HG02884 (cell line): ENCODE data around the gene TNFRSF1A.
"Not testable (repeated sequence)": the region's sequence is repeated elsewhere in the genome, so short reads cannot be mapped to it uniquely, and the experiment has no call there.

Source experiments
- ATAC-seq: cut with Tn5 transposase; IDR thresholded peaks from one replicate; pipeline ENCODE4 v1.9.1; 2021; ENCODE audit warnings: mild to moderate bottlenecking, moderate library complexity; ENCODE audit not compliant: unreplicated experiment

TNFRSF1A gene

DNA sequence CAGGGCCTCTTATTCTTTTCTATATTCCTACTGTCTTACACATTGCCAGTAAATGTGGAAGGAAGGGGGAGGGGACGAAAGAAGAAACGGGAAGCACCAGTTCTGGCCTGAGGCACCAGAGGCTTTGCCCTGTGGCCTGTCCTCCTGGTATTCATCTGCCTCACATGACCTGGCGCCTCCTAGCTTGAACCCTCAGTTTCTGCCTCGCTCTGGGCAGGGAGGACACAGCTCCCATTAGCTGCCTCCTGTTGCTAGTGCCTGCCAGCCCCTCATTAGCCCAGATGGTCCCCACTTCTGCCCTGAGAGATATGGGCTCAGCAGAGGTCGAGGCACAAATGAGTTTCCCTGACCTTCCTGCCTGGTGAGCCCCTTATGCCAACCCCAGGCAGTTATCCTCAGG is 34.3 kb downstream of the TNFRSF1A start:
- no peak for ATAC-seq

DNA sequence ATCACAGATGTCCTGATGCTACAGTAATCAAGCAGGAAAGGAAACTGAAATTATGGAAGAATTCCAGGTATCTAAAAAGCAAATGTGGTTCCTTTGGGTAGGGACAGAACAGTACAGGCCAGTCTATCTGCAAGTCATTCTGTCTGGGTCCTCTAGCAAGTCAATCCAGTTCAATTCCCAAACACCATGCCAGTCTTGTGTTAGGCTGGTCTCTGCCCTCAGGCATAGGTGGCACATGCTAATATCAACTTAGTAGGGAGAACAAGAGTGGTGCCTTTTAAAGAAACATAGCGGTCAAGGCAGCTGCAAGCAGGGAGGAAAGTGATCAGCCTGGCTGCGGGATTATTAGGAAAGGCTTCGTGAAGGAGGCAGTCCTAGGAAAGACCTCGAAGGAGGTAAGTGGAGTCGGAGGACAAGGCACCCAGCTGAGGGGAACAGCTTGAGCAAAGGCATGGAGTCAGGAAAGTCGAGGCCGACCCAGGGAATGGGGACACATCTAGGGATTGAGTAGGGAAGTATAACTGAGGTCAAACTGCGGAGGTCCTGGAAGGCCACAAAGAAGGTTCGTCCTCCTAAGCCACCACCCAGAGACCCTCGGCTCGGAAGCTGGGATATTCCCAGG is 35.2 kb downstream of the TNFRSF1A start:
- no peak for ATAC-seq

DNA sequence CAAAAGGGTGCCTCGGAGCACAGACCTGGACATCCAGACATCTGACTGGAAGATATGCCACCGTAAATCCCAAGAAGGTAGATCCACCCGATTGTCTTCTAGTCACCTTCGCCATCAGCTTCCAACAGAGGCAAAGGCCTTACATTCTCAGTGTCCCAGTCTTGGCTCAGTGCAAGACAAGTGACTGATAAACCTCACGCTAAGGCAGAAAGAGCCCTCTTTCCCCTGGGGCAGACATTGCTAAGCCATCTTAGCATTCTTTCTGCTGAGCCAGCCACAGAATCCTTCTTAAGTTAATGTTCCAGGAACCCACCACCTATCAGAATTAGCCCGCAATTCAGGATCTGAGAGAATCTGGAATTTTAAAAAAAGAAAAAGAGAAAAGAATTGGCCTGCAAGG is 35.7 kb downstream of the TNFRSF1A start:
- no peak for ATAC-seq

DNA sequence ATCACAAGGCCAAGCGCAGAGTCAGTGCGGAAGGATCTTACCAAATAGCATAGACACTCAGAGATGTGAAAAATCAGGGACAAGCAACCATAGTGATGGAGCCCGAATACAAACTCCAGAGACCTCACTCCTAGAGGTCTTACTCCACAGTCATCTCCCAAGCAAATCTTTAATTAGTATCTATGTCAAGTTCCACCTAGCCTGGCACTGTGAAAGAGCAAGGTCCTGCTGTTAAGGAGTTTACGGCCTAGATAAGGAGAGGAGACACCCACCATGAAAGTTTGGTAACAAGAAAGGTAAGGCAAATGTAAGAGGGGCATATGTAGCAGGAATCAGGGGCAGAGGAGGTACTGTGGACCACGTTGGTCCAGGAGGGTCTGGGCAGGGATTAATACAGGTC is 38.8 kb downstream of the TNFRSF1A start:
- ATAC-seq: no peak

DNA sequence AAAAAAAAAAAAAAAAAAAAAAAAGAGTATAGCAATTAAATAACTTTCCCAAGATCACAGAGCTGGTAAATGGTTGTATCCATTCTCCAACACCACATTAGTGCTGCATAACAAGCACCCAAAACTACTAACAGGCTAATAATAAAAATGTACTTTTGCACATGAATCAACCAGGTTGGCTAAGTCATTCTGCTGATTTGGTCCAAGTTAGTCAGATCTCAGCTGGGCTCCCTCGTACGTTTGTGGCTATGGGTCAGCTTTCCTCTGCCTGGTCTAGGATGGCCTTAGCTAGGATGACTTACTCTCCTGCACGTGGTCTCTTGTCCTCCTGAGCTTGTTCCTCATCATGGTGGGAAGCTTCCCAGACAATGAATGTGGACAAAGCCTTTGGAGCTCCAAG is 39.3 kb downstream of the TNFRSF1A start:
- no peak for ATAC-seq

DNA sequence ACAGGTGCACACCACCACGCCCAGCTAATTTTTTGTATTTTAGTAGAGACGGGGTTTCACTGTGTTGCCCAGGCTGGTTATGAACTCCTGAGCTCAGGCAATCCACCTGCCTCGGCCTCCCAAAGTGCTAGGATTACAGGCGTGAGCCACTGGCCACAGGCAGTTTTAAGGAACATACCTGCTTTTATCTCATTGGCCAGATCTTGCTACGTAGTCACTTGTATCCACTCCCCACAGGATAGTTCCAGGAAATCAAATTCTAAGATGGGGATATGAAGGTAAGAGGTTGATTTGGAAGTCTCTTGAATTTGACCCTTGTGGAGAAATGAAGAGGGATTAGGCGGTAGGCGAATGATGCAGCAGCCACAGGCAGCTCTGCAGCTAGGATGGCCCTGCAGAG is 40.2 kb downstream of the TNFRSF1A start:
- no peak for ATAC-seq

DNA sequence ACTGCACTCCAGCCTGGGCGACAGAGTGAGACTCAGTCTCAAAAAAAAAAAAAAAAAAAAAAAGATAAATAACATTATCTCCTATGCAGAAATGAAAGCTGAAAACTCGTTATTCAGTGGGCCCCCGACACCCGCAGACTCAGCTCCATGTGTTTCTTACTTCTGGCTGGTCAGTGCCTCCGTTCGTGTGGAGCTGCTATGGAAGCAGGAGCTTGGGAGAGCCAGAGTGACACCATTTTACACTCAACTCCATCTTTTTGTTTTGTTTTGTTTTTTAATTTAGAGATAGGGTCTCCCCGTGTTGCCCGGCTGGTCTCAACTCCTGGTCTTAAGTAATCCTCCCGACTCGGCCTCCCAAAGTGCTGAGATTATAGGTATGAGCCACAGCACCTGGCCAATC is 44.7 kb downstream of the TNFRSF1A start:
- no peak for ATAC-seq

DNA sequence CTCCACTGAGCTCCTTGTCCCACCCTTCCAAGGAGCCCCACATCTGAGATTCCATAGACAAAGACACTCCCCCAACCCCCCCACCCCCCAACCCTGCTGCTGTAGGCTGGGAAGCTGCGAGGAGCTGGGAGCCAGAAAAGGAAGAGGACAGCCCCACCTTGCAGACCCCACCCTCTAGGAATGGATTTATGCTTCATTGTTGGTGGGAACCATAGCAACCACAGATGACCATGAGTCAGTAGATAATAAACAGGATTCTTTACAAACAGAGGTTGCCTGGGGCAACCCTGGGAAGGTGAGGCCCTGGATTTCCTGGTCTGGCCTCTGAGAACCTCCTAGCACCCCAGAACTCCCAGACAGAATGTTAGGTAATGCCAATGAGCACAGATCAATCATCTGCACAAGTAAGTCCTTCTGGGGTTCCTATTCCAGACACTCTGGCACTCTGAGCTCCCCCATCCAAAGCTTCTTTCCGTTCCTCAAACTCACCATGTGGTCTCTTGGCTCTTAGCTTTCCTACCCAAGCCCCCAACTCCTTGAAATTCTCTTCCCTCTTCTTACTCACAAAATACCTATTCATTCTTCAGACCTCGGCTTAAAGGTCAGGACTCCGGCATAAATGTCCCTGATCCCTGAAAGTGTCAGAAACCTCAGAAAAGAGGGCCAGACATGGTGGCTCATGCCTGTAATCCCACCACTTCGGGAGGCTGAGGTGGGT is 46.6 kb downstream of the TNFRSF1A start:
- ATAC-seq: no peak

DNA sequence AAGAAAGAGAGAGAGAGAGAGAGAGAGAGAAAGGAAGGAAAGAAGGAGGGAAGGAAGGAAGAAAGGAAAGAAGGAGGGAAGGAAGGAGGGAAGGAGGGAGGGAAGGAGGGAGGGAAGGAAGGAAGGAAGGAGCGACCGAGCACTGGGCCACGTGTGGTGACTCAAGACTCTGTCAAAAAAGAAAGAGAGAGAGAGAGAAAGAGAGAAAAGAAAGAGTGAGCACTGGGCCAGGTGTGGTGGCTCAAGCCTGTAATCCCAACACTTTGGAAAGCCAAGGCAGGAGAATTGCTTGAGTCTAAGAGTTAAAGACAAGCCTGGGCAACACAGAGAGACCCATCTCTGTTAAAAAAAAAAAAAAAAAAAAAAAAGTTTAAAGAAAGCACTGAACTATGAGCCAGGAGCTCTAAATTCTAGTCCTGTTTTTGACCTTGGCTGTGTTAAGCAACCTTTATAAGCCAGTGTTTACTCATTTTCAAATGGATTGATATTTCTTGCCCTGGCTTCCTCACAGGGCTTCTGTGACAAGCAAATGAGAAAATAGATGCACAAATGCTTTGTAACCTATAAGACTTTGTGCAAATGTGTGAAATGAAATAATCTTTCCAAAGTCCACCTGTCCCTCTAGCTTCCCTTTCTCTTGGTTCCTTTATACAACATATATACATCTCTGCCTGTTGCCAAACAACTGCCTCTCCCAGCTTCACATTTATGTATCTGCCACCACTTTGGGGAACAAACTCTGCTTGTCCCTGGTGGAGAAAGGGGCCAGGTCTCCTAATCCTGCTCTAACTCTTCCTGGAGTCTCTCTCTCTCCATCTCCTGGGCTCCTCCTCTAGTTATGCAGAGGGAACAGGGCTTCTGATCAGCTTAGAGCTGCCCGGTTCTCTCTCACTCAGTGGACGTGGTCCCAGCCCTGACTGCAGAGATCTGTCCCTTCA is 47.5 kb downstream of the TNFRSF1A start:
- ATAC-seq: no peak

DNA sequence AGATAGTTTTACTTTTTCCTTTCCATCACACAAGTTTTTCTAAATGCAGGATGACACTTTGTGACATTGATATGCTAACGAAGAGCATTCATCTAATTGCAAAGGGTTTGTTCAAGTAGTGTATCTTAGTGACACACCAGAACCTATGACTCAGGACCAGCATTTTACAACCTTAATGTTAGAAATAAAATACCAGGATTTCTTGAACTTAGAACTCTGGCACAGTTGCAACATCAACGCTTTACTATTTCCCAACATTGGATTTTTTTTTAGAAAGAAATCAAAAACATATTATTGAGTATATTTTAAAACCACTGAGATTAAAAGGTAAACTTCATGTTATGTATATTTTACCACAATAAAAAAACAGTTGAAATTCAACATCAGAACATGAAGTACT is 49.3 kb downstream of the TNFRSF1A start:
- no peak for ATAC-seq

DNA sequence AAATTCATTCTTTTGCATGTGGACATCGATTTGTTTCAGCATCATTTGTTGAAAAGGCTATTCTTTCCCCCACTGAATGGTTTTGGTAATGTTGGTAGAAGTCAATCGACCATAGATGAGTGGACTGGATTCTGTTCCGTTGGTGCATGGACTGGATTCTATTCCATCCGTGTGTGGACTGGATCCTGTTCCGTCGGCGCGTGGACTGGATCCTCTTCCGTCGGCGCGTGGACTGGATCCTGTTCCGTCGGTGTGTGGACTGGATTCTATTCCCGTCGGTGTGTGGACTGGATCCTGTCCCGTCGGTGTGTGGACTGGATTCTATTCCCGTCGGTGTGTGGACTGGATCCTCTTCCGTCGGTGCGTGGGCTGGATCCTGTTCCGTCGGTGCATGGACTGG is 52.0 kb downstream of the TNFRSF1A start:
- not testable (repeated sequence) for ATAC-seq

DNA sequence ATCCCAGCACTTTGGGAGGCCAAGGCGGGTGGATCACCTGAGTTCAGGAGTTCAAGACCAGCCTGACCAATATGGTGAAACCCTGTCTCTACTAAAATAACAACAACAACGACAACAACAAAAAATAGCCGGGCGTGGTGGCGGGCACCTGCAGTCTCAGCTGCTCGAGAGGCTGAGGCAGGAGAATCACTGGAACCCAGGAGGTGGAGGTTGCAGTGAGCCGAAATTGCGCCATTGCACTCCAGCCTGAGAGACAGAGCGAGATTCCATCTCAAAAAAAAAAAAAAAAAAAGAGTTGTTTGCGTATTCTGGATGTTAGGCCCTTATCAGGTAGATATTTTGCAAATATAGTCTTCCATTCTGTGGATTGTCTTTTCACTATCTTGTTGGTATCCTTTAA is 52.8 kb downstream of the TNFRSF1A start:
- ATAC-seq: not testable (repeated sequence)

DNA sequence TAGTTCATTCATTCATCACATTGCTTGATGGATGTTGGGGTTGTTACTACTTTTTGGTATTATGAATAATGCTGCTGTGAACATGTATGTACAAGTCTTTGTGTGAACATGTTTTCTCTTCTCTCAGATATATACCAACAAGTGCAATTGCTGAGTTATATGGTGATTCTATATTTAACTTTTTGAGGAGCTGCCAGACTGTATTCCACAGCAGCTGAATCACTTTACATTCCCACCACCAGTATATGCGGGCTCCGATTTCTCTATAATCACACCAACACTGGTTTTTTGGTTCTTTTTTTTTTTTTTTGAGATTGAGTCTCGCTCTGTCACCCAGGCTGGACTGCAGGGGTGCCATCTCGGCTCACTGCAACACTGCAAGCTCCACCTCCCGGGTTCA is 53.6 kb downstream of the TNFRSF1A start:
- ATAC-seq: no peak

DNA sequence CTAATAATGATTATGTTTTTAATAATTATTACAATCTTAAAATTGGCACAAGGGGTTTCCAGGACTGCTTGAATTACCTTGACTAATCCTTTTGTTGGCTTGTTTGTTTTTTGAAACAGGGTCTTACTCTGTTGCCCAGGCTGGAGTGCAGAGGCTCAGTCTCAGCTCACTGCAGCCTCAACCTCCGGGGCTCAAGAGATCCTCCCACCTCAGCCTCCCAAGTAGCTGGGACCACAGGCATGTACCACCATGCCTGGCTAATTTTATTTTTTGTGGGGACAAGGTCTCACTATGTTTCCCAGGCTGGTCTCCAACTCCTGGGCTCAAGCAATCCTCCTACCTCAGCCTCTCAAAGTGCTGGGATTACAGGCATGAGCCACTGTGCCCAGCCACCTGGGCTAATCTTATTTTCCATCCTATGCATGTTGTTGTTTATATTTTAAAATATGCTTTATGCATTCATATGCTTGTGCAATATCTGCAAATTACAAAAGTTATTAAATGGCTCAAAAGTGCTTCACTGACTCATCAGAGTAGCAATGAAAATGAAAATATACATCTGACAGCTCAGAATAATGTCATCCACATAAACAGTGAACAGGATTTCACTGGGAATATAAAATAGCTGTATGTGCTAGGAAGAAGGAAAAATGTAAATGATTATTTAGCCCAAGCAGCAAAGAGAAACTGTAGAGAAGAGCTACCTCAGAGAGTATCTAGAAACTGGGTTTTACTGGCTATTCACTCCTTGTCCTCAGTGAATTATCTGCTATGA is 56.2 kb downstream of the TNFRSF1A start:
- no peak for ATAC-seq

DNA sequence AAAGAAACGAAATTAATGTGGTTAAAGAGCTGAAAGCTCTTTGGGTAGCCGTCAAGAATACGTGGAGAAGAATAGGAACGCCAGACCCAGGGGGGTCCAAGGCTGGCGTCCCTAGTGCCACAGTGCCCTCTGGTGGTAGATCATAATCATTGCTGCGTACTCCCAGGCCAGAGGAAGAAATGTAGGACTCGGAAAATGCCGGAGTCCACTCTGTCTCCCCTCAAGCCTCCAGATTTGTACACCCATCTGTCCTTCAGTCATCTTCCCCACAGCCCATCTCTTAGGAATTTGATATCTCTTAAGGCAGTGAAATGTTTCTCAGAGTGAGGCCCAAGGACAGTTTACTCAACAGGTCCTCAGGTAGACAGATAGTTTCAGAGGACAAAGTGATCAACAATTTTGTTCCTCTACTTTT is 56.8 kb downstream of the TNFRSF1A start:
- ATAC-seq: no peak

DNA sequence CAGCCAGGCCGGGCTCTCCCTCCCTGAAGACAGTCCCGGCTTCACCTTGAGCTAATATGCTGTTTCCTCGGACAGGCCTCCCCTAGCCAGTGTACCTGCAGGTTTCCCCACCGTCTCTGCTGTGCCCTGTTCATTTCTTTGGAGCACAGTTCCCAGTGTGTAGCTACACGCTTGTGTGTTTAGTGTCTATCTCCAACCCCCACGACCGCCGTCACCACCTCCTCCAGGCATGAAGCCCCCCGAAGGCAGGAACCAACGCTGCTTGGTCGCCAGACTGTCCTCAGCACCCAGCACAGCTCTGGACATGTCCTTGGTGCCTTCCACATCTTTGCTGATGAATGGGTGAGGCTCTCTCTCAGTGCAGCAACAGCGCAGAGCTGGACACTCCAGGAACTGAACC is 57.6 kb downstream of the TNFRSF1A start:
- no peak for ATAC-seq

DNA sequence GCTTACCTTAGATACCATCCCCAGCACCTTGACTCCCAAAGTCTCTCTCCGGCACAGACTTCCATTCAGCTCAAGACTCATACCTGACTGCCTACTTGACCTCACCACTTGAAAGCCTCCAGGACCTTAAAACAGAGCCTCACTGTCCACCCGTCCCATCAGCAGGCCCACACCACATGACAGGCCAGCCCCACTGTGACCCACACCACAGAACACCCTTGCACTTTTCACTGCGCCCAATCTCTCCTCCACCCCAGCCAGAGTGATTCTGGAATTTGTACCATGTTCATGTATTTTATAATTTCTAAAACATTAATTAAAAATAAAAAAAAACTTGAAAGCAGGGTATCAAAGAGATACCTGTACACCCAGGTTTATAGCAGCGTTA is 59.4 kb downstream of the TNFRSF1A start:
- no peak for ATAC-seq

DNA sequence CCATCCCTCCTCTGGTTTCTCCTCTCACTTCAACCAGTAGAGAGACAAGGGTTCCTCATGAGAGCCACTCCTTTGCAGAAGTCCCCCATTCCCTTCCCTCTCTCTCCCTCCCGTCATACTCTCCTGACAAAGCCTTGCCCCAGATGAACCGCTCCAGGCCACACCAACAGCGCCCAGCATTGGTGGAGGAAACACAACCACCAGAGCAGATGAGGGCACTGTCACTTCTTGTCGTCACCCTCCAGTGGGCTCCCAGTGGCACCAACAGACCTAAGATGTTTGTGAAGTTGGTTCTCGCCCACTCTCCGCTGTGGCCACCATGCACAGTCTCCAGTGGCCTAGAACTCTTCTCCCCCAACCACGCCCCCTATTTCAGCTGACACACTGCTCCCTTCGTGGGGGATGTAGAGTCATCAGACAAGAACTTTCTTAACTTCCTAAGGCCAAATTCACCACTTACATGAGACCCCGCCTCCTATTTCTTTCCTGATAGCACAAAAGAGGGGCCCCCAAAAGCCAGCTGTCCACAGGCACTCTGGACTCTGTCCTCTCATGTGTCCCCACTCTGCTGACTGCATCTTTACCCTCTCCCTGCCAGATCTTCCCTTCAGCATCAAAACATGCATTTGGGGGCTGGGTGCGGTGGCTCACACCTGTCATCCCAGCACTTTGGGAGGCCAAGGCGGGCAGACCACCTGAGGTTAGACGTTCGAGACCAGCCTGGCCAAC is 60.6 kb downstream of the TNFRSF1A start:
- no peak for ATAC-seq

DNA sequence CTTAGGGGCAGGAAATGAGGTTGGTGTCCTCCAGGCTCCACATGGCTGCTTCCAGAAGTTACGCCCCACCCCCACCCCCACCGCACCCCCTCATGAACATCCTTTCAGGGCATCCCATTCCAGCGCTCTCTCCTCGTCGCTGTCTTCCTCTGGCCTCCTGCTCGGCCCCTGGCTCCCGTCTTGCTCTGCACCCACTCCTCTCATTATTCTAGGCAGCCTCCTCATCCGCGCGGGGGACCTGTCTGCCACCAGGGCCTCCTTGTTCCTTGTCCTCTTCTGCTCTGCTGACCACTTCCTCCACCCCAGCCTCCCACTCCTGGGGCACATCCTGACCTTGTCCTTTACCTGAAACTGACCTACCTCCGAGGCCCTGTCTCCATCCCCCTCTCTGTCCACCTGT is 61.2 kb downstream of the TNFRSF1A start:
- no peak for ATAC-seq

DNA sequence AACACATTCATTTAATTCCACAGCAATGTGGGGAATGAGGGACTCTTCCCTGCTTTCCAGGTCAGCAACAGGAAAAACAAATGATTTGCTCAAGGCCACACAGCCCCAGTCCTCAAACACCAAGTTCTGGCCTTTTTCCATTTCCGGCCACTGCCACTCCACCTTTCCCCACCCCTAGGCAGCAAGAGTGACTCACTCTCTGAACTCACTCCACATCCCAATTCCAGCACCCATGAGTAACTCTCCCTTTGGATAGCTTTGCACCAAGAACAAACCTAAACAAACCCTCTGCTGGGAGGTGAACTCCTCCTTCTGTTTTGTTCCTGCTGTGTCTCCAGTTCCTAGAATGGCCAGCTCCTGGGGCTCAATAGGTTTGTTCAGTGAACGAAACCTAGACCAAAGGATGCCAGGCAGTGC is 61.8 kb downstream of the TNFRSF1A start:
- no peak for ATAC-seq
